Ascending aorta (tissue), 2 donors: ENCODE data around the gene SLC41A2. TPM values are rescaled to one million over a fixed set of nuclear protein-coding genes. Genes with fewer than 3 reads are reported as not detected.
A peak's percentile ranks its signal among the peaks of the same experiment; 100 is the strongest.

Source experiments
- DNase-seq, 2 donors: peaks; one replicate each; pipeline ENCODE4 v3.0.0-alpha.2; 2019; ENCODE audit warnings: low spot score in 2 of 2
- H3K27ac ChIP-seq, 2 donors: fragments of 200-600 bp; sonication (generic); one replicate each; pipeline ENCODE4 v1.5.1; 2016 to 2017; ENCODE audit warnings: mild to moderate bottlenecking in 1 of 2
- H3K27me3 ChIP-seq: fragments of 200-600 bp; sonication (generic); one replicate; pipeline ENCODE4 v1.5.1; 2017
- H3K36me3 ChIP-seq, 2 donors: fragments of 200-600 bp; sonication (generic); one replicate each; pipeline ENCODE4 v1.5.1; 2016
- H3K4me1 ChIP-seq, 2 donors: fragments of 200-600 bp; sonication (generic); one replicate each; pipeline ENCODE4 v1.5.1; 2016 to 2017; ENCODE audit warnings: mild to moderate bottlenecking in 1 of 2
- H3K4me3 ChIP-seq, 2 donors: fragments of 200-600 bp; sonication (generic); one replicate each; pipeline ENCODE4 v1.5.1; 2016 to 2017; ENCODE audit warnings: mild to moderate bottlenecking in 1 of 2
- H3K9me3 ChIP-seq, 2 donors: fragments of 200-600 bp; sonication (generic); one replicate each; pipeline ENCODE4 v1.5.1; 2016
- intact Hi-C: fragments of 100-400 bp; cut with DNase I; formaldehyde crosslinking; loops from one replicate; pipeline ENCODE4 v1.15.1; 2023
- total RNA-seq: library from RNA; depleted of rRNA; stranded (reverse); fragments of >200 nt; gene quantifications from one replicate; pipeline ENCODE4 v1.1.0, GENCODE V29; 2016
- TF ChIP-seq, protein P1 (sequence below), 3 experiments: fragments of 200-600 bp in 2 of 3; fragments of 450-650 bp in 1 of 3; sonication (generic) in 2 of 3; IDR thresholded peaks; one replicate each; pipeline ENCODE4 v1.5.1; 2016 to 2019; ENCODE audit warnings: antibody characterized with exemption in 3 of 3, mild to moderate bottlenecking in 1 of 3, moderate library complexity in 1 of 3

The SLC41A2 gene
- total RNA-seq, 1 donor from 2014 or later = 15.6 TPM

DNA sequence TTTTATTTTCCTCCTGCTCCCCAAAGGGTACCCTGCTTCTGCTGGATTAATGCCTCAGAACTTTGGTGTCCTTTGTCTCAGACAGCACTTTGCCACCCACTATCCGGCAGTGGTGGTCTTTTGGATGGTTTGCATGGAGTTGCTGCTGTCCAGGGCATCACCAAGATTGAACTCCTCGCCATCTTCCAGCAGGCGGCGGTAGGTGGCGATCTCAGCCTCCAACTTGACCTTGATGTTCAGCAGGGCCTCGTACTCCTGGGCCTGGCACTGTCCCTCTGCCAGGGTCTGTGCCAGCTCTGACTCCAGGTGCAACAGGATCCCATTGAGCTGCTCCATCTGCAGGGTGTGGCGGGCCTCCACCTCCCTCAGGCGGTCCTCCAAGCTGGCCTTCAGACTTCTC, 18.6 kb upstream of the SLC41A2 start:
- H3K27me3 ChIP-seq = no peaks in the 10 kb centered on the region
- no peak for DNase-seq
- no peak overlapping the region for H3K4me3 ChIP-seq
- H3K36me3 ChIP-seq = no peaks in the 10 kb centered on the region
- TF ChIP-seq, protein P1, sequence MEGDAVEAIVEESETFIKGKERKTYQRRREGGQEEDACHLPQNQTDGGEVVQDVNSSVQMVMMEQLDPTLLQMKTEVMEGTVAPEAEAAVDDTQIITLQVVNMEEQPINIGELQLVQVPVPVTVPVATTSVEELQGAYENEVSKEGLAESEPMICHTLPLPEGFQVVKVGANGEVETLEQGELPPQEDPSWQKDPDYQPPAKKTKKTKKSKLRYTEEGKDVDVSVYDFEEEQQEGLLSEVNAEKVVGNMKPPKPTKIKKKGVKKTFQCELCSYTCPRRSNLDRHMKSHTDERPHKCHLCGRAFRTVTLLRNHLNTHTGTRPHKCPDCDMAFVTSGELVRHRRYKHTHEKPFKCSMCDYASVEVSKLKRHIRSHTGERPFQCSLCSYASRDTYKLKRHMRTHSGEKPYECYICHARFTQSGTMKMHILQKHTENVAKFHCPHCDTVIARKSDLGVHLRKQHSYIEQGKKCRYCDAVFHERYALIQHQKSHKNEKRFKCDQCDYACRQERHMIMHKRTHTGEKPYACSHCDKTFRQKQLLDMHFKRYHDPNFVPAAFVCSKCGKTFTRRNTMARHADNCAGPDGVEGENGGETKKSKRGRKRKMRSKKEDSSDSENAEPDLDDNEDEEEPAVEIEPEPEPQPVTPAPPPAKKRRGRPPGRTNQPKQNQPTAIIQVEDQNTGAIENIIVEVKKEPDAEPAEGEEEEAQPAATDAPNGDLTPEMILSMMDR (IDR thresholded peaks at IDR 0.05) = no peak
- peaks cover 0 to 1% of the 10 kb centered on the region in 2 donors for H3K4me1 ChIP-seq
- H3K9me3 ChIP-seq = no peaks in the 10 kb centered on the region
- intact Hi-C loops = no loop called here
- H3K27ac ChIP-seq = no peak overlapping the region

DNA sequence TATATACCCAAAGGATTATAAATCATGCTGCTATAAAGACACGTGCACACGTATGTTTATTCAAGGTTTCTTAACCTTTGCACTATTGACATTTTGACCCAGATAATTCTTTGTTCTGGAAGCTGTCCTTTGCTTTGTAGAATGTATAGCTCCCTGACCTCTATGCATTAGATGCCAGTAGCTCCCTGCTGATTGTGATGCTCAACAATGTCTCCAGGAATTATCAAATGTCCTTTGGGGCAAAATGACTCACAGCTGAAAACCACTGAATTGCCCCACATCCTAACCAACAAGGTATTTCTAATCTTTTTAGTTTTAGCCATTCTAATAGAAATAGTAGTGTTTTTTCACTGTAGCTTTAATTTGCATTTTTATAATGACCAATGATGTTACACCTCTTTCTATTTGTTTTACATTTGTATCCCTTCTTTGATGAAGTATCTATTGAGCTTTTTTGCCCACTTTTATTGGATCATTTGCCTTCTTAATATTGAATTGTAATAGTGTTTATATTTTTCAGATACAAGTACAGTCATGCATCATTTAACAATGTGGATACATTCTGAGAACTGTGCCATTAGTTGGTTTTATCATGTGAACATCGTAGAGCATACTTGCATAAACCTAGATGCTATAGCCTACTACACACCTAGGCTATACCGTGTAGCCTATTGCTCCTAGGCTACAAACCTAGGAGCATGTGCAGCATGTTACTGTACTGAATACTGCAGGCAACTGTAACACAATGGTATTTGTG, 17.7 kb upstream of the SLC41A2 start:
- Histone ChIP-seq H3K36me3 (no peaks in the 10 kb centered on the region), H3K27me3 (no peaks in the 10 kb centered on the region), H3K4me3 (no peak overlapping the region), H3K4me1 (peaks cover 0 to 3% of the 10 kb centered on the region in 2 donors), H3K9me3 (no peaks in the 10 kb centered on the region), H3K27ac (no peak overlapping the region)
- no peak for DNase-seq
- intact Hi-C loops = no loop called here
- TF ChIP-seq, protein P1 (IDR thresholded peaks at IDR 0.05) = no peak

DNA sequence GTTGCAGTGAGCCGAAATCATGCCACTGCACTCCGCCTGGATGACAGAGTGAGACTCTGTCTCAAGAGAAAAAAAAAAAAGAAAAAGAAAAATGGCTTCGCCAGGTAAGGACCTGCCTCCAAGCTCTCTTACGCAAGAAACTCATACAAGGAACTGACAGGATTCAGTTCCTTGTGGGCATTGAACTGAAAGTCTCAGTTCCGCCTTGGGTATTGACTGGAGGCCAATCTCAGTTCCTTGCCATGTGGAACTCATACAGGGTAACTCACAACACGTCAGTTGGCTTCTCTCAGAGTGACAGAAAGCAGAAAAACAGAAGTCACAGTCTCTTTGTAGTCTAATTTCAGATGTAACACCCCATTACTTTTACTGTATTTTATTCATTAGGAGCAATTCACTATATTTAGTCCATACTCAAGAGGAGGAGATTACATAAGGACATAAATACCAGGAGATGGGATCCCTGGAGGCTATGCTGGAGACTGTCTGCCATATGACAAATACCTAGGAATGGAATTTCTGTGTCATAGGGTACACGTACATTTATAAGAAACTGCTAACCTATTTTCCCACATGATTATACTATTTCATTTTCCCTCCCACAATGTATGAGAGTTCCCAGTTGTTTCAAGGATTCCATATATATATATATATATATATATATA, 16.7 kb upstream of the SLC41A2 start:
- no peak for DNase-seq
- Histone ChIP-seq H3K36me3 (no peaks in the 10 kb centered on the region), H3K4me1 (peaks cover 0 to 3% of the 10 kb centered on the region in 2 donors), H3K27ac (no peak overlapping the region), H3K9me3 (no peaks in the 10 kb centered on the region), H3K27me3 (no peaks in the 10 kb centered on the region), H3K4me3 (no peak overlapping the region)
- intact Hi-C loops = no loop called here
- TF ChIP-seq, protein P1 (IDR thresholded peaks at IDR 0.05) = no peak

DNA sequence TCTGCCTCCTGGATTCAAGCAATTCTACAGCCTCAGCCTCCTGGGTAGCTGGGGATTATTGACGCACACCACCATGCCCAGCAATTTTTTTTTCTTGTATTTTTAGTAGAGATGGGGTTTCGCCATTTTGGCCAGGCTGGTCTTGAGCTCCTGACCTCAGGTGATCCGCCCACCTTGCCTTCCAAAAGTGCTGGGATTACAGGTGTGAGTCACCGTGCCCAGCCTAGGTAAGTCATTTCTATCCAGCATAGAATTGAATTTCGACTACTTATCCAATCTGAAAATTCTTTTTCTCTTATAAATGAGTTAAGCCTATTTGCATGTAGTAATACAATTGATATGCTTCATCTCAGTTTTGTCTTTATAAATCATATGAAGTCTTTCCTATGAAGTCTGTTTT, 15.2 kb upstream of the SLC41A2 start:
- Histone ChIP-seq H3K4me3 (no peak overlapping the region), H3K4me1 (peaks cover 0 to 3% of the 10 kb centered on the region in 2 donors), H3K9me3 (no peaks in the 10 kb centered on the region), H3K27me3 (no peaks in the 10 kb centered on the region), H3K27ac (no peak overlapping the region), H3K36me3 (no peaks in the 10 kb centered on the region)
- DNase-seq = no peak
- TF ChIP-seq, protein P1 (IDR thresholded peaks at IDR 0.05) = no peak
- intact Hi-C loops = no loop called here

DNA sequence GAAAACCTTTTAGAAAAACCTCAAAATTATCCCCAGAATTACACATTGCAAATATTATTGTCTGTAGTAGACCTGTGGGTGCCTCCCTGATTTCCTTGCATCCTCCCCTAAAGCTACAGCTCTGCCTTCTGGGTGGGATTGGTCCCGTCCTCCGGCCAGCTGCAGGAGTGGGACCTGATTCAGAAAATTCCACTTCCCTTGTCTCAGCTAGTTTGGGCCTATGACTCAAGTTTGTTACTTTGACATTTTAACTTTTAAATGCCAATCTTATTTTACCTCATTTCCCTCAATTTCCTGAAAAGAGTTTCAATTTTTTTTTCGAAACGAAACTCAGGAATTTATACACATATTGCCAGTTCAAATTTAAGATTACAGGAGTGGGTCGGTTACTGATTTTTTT, 13.2 kb upstream of the SLC41A2 start:
- TF ChIP-seq, protein P1 (IDR thresholded peaks at IDR 0.05) = no peak
- Histone ChIP-seq H3K9me3 (no peaks in the 10 kb centered on the region), H3K27ac (peak overlapping the region; percentile 29 to 58), H3K27me3 (no peaks in the 10 kb centered on the region), H3K4me1 (peaks cover 0 to 3% of the 10 kb centered on the region in 2 donors), H3K36me3 (no peaks in the 10 kb centered on the region), H3K4me3 (no peak overlapping the region)
- DNase-seq = no peak
- intact Hi-C loops = no loop called here
